Prostate gland (tissue), 2 donors: ENCODE results near the gene TMEM108.

Experiments used
- POLR2A ChIP-seq: fragments of 450-650 bp; IDR thresholded peaks from one replicate; pipeline ENCODE4 v1.6.1; 2016; ENCODE audit warnings: antibody characterized with exemption, mild to moderate bottlenecking
- POLR2AphosphoS5 ChIP-seq: sonication (generic); formaldehyde crosslinking; IDR thresholded peaks from one replicate; pipeline ENCODE4 v1.6.1; 2017; ENCODE audit warnings: antibody characterized with exemption
- TF ChIP-seq, protein P1 (sequence below), 4 experiments: fragments of 200-600 bp in 2 of 4; fragments of 450-650 bp in 2 of 4; sonication (generic) in 2 of 4; IDR thresholded peaks; 1 replicate in 3 of 4; 2 replicates in 1 of 4; pipeline ENCODE4 v1.5.1; 2016 to 2019; ENCODE audit warnings: antibody characterized with exemption in 4 of 4, mild to moderate bottlenecking in 2 of 4, moderate library complexity in 2 of 4

DNA sequence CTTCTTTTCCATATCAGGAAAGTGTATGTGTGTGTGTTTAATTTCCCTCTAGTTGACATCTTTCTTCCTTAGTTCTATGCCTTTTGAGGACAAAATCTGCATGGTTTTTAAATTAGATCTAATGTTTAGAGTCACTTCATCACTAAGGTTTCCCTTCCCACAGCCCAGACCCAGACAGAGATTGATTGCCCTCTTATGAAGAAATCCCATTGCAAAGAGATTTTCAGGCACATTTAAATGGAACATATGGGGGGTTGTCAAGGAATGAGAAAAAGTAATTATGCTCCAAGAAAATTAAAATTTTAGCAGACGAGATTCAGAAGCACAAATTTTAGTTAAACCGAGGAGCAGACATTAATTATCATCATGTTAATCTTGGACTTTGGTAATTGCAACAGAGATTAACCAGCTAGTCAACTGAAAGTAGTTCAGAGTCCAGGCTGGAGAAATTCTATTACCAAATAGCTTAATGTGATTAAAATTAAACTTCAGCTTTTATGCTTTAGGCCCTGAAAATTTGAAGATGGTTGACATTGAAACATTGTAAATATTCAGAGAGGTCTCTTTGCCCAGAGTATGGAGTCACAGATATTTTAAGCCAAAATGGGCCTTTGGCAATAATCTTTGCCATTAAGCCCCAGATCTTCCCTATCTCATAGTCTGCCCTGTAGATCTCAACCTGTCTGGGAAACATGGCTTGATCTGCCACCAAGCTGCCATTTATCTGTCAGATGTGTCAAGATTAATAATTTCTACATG is 143.4 kb downstream of the TMEM108 start:
- TF ChIP-seq, protein P1, sequence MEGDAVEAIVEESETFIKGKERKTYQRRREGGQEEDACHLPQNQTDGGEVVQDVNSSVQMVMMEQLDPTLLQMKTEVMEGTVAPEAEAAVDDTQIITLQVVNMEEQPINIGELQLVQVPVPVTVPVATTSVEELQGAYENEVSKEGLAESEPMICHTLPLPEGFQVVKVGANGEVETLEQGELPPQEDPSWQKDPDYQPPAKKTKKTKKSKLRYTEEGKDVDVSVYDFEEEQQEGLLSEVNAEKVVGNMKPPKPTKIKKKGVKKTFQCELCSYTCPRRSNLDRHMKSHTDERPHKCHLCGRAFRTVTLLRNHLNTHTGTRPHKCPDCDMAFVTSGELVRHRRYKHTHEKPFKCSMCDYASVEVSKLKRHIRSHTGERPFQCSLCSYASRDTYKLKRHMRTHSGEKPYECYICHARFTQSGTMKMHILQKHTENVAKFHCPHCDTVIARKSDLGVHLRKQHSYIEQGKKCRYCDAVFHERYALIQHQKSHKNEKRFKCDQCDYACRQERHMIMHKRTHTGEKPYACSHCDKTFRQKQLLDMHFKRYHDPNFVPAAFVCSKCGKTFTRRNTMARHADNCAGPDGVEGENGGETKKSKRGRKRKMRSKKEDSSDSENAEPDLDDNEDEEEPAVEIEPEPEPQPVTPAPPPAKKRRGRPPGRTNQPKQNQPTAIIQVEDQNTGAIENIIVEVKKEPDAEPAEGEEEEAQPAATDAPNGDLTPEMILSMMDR (IDR thresholded peaks at IDR 0.05), result no peak
- no peak for TF ChIP-seq POLR2AphosphoS5
- no peak for TF ChIP-seq POLR2A
